Natural killer cell (primary cell): Measurements from ENCODE around the gene RAB19. TPM values are rescaled to one million over a fixed set of nuclear protein-coding genes. Genes with fewer than 3 reads are reported as not detected.
A peak's percentile ranks its signal among the peaks of the same experiment; 100 is the strongest.

Source experiments
- ATAC-seq, 3 donors: fragments of 150-1000 bp in 2 of 3; fragments of 200-7000 bp in 1 of 3; cut with Tn5 transposase; 1 replicate in 1 of 3; 2 replicates in 2 of 3; pipeline ENCODE4 v1.10.0; 2021; ENCODE audit warnings: mild to moderate bottlenecking in 2 of 3, moderate library complexity in 2 of 3
- DNase-seq, 2 donors: peaks; one replicate each; pipeline versions ENCODE4 v3.0.0 to v3.0.0-alpha.2; 2013 to 2021; ENCODE audit warnings: mixed read lengths in 1 of 2
- H3K27ac ChIP-seq: one replicate; pipeline ENCODE4 v1.5.1; 2013; ENCODE audit warnings: mild to moderate bottlenecking, low read length
- H3K27me3 ChIP-seq: one replicate; pipeline ENCODE4 v1.6.1; 2013; ENCODE audit warnings: low read length; ENCODE audit not compliant: control insufficient read depth, insufficient read depth
- H3K36me3 ChIP-seq: one replicate; pipeline ENCODE4 v1.6.1; 2013; ENCODE audit warnings: low read length; ENCODE audit not compliant: control insufficient read depth, insufficient read depth
- H3K4me1 ChIP-seq: one replicate; pipeline ENCODE4 v1.6.1; 2013; ENCODE audit warnings: low read length; ENCODE audit not compliant: control insufficient read depth, insufficient read depth
- H3K4me3 ChIP-seq: one replicate; pipeline ENCODE4 v1.5.1; 2013; ENCODE audit warnings: low read length
- H3K9me3 ChIP-seq: one replicate; pipeline ENCODE4 v1.6.1; 2013; ENCODE audit warnings: low read length; ENCODE audit not compliant: control insufficient read depth, insufficient read depth
- H3K27ac Mint-ChIP-seq, 2 donors: one replicate each; pipeline ENCODE4 v1.8.0; 2022; ENCODE audit warnings: mild to moderate bottlenecking in 2 of 2, mixed read lengths in 2 of 2, moderate library complexity in 1 of 2
- H3K27me3 Mint-ChIP-seq, 2 donors: one replicate each; pipeline ENCODE4 v1.8.0; 2022; ENCODE audit warnings: low read depth in 2 of 2, mixed read lengths in 2 of 2
- H3K36me3 Mint-ChIP-seq: one replicate; pipeline ENCODE4 v1.8.0; 2022; ENCODE audit warnings: mixed read lengths
- H3K4me1 Mint-ChIP-seq, 2 donors: one replicate each; pipeline ENCODE4 v1.8.0; 2022; ENCODE audit warnings: mixed read lengths in 2 of 2
- H3K4me3 Mint-ChIP-seq: one replicate; pipeline ENCODE4 v1.8.0; 2022; ENCODE audit warnings: mild to moderate bottlenecking, moderate library complexity, mixed read lengths
- H3K9me3 Mint-ChIP-seq, 2 donors: one replicate each; pipeline ENCODE4 v1.8.0; 2022; ENCODE audit warnings: mixed read lengths in 2 of 2
- WGBS: methylation state at CpG from one replicate; pipeline ENCODE4 v1.1.7; 2013; ENCODE audit warnings: missing lambda C conversion rate; ENCODE audit not compliant: insufficient coverage; 5-methylcytosine and 5-hydroxymethylcytosine counted together
- intact Hi-C: fragments of 100-400 bp; cut with micrococcal nuclease; formaldehyde crosslinking; loops from one replicate; pipeline ENCODE4 v1.14.2; 2022
- total RNA-seq, 4 donors: library from RNA; stranded (reverse); fragments of 120-200 nt in 1 of 4; gene quantifications; one replicate each; pipeline versions ENCODE4 v1.2.3 to v1.2.4, GENCODE V29; 2013 to 2022
- TF ChIP-seq, protein P1 (sequence below): fragments of 200-600 bp; IDR thresholded peaks from one replicate; pipeline ENCODE4 v1.8.0; 2022; ENCODE audit warnings: antibody characterized with exemption

Gene RAB19, protein sequence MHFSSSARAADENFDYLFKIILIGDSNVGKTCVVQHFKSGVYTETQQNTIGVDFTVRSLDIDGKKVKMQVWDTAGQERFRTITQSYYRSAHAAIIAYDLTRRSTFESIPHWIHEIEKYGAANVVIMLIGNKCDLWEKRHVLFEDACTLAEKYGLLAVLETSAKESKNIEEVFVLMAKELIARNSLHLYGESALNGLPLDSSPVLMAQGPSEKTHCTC
- total RNA-seq, result 1 to 10 TPM; 1.9 to 3.3 (median 2.8) TPM
- 1.7 TPM for total RNA-seq (2013)

DNA sequence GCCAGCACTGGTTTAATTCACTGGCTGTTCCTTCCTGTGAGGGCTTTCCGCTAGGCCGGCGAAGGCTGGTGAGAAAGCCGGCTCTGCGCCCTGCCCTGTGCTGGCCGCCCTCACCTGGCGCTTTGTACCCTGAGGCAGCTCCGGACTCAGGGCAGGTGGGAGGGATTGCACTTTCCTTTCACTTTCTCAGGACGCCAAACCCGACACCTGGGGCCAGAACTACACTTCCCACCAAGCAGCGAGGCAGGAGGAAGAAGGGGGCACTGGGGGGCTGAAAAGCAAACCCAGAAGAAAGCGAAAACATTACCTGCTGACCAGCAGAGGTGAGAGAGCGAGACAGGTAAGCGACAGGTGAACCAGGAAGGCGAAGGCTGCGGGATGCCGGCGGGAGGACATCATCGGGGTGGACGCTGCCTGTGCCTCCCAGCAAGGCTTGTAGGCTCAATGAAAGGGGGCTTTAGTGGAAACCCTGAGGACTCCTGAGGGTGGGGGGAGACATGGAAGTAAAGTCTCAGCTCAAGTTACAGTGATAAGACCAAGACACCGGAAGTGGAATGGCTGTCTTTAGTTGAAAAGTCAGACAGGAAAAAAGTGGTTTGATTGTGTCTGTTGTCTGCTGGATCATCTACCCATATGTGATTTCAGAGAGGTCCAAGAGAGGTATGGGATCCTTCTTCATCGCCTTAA, at the start of gene RAB19:
TSS of gene RAB19 (plus strand) at position 181 of the 687 bp plus-strand sequence. CDS start 3,589 bp downstream, outside the sequence.
- TF ChIP-seq, protein P1, sequence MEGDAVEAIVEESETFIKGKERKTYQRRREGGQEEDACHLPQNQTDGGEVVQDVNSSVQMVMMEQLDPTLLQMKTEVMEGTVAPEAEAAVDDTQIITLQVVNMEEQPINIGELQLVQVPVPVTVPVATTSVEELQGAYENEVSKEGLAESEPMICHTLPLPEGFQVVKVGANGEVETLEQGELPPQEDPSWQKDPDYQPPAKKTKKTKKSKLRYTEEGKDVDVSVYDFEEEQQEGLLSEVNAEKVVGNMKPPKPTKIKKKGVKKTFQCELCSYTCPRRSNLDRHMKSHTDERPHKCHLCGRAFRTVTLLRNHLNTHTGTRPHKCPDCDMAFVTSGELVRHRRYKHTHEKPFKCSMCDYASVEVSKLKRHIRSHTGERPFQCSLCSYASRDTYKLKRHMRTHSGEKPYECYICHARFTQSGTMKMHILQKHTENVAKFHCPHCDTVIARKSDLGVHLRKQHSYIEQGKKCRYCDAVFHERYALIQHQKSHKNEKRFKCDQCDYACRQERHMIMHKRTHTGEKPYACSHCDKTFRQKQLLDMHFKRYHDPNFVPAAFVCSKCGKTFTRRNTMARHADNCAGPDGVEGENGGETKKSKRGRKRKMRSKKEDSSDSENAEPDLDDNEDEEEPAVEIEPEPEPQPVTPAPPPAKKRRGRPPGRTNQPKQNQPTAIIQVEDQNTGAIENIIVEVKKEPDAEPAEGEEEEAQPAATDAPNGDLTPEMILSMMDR, result no peak
- DNase-seq, result peak; percentile 19 to 76
- WGBS, result 9% methylated on average over 20 of the region's 22 CpGs
- Histone ChIP-seq H3K9me3 (no peaks in the 10 kb centered on the region), H3K4me1 (peaks cover 15% of the 10 kb centered on the region), H3K27me3 (no peaks in the 10 kb centered on the region), H3K27ac (peak within 1 kb of the TSS; percentile 51), H3K36me3 (no peaks in the 10 kb centered on the region), H3K4me3 (peak within 1 kb of the TSS; percentile 54)
- peak within 1 kb of the TSS; percentile 82 to 98 for H3K27ac Mint-ChIP-seq
- H3K4me1 Mint-ChIP-seq, result peaks cover 15 to 17% of the 10 kb centered on the region in 2 donors
- H3K4me3 Mint-ChIP-seq, result peak within 1 kb of the TSS; percentile 93
- H3K27me3 Mint-ChIP-seq, result no peaks in the 10 kb centered on the region
- no peaks in the 10 kb centered on the region for H3K36me3 Mint-ChIP-seq
- ATAC-seq, result peak; percentile 69 to 87 (median 82)
- intact Hi-C loops, result no loop called here
- H3K9me3 Mint-ChIP-seq, result no peaks in the 10 kb centered on the region

DNA sequence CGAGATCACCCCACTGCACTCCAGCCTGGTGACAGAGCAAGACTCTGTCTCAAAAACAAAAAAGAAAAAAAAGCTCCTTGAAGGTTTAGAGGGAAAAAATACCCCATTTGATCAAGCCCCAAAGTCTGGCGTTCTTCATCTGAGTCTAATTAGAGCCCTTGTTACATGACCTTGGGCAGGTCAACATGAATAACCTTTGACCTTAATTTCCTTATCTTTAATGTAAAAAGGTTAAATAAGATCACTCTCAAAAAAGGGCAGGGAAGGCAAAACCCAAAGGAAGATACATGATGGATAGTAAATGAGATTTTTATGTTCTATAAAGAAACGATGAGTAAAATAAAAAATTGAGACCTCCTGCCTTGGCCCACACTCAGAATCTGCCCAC, 45.8 kb upstream of the RAB19 start:
- ATAC-seq (no peak), DNase-seq (no peak)
- peaks cover 21% of the 10 kb centered on the region in 2 donors for H3K4me1 Mint-ChIP-seq
- no peaks in the 10 kb centered on the region for H3K27me3 Mint-ChIP-seq
- Histone ChIP-seq H3K27ac (peak overlapping the region; percentile 46), H3K4me1 (peaks cover 16% of the 10 kb centered on the region), H3K36me3 (peaks cover 7% of the 10 kb centered on the region), H3K4me3 (no peak overlapping the region), H3K9me3 (no peaks in the 10 kb centered on the region), H3K27me3 (no peaks in the 10 kb centered on the region)
- no peaks in the 10 kb centered on the region for H3K36me3 Mint-ChIP-seq
- peak overlapping the region; percentile 80 to 89 for H3K27ac Mint-ChIP-seq
- 86% methylated on average over 1 of the region's 3 CpGs for WGBS
- peak overlapping the region; percentile 88 for H3K4me3 Mint-ChIP-seq
- TF ChIP-seq, protein P1, result no peak
- intact Hi-C loops, result no loop called here
- H3K9me3 Mint-ChIP-seq, result no peaks in the 10 kb centered on the region

DNA sequence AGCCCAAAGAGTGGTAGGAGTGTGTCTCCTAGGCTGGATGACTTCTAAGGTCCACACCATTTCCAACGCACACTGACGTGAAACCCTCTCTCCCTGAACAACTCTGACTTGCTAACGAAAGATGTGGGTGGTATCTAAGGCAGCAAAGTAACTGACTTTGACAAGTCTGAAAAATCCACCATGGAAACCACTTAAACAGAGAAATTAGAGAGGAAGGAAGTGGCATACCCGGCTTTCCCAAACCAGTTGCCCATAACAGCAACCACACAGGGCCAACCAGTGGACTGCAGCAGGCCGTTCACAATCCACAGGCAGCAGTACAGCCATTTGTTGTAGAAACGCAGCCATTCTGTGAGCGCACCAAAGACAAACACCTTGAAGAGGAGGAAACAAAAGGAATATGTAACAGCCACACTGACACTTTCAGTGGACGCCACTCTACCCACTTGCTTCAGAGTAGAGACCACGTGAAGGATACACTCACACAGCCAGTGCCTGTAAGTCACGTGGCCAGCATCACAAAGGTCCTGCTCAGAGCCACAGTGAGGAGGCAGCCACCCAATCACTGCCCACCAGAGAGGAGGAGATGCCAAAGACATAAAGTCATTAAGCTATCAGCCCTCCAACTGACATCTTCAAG, 45.3 kb upstream of the RAB19 start:
- Histone ChIP-seq H3K4me3 (no peak overlapping the region), H3K27me3 (no peaks in the 10 kb centered on the region), H3K9me3 (no peaks in the 10 kb centered on the region), H3K36me3 (peaks cover 7% of the 10 kb centered on the region), H3K4me1 (peaks cover 16% of the 10 kb centered on the region), H3K27ac (peak overlapping the region; percentile 46)
- H3K36me3 Mint-ChIP-seq, result no peaks in the 10 kb centered on the region
- TF ChIP-seq, protein P1, result no peak
- no peaks in the 10 kb centered on the region for H3K9me3 Mint-ChIP-seq
- H3K4me1 Mint-ChIP-seq, result peaks cover 21% of the 10 kb centered on the region in 2 donors
- H3K27me3 Mint-ChIP-seq, result no peaks in the 10 kb centered on the region
- 18% methylated on average over 8 of the region's 10 CpGs for WGBS
- peak overlapping the region; percentile 88 for H3K4me3 Mint-ChIP-seq
- DNase-seq, result peak; percentile 28 to 55
- ATAC-seq, result peak; percentile 85 to 90 (median 89)
- intact Hi-C loops, result no loop called here
- peak overlapping the region; percentile 80 to 89 for H3K27ac Mint-ChIP-seq
